ENCODE data around the gene DOCK10.

GRCh38 chr2:224764565-224765236 lies 277.6 kb downstream of the DOCK10 start:
- no peak for TF ChIP-seq CTCF (IDR thresholded peaks at IDR 0.05)
- no peak for TF ChIP-seq POLR2A (IDR thresholded peaks at IDR 0.05)
